Bronchial epithelial cell (primary cell): ENCODE data around the gene SERPINF2. TPM values are rescaled to one million over a fixed set of nuclear protein-coding genes. Genes with fewer than 3 reads are reported as not detected.
"Not testable (repeated sequence)": the region's sequence is repeated elsewhere in the genome, so short reads cannot be mapped to it uniquely, and the experiment has no call there.

Experiments used
- DNase-seq: peaks from one replicate; pipeline ENCODE4 v3.0.0-alpha.2; 2010; ENCODE audit warnings: low read depth
- FAIRE-seq: peaks from 2 replicates; lab custom pipeline; 2011; peaks lifted over from hg19 to GRCh38; lab: Jason Lieb, UNC
- H3K27me3 ChIP-seq: 2 replicates; pipeline ENCODE4 v1.5.1; 2011; ENCODE audit warnings: low read length; ENCODE audit not compliant: control insufficient read depth, insufficient read depth
- H3K36me3 ChIP-seq: 2 replicates; pipeline ENCODE4 v1.5.1; 2011; ENCODE audit warnings: low read length; ENCODE audit not compliant: control insufficient read depth, insufficient read depth
- H3K4me3 ChIP-seq: 2 replicates; pipeline ENCODE4 v1.5.1; 2011; ENCODE audit warnings: mild to moderate bottlenecking, low read depth, low read length, control low read depth
- total RNA-seq: library from RNA; depleted of rRNA; stranded (reverse); fragments of >200 nt; gene quantifications from 2 replicates; pipeline ENCODE4 v1.2.1, GENCODE V29; 2014
- TF ChIP-seq, protein P1 (sequence below): IDR thresholded peaks from 2 replicates; pipeline ENCODE4 v1.5.1; 2011; ENCODE audit warnings: mild to moderate bottlenecking, moderate library complexity, low read length, control low read depth, inconsistent platforms; ENCODE audit not compliant: insufficient read depth, severe bottlenecking

SERPINF2 gene
- total RNA-seq, 1 donor from 2014 or later: 0.79 TPM

DNA sequence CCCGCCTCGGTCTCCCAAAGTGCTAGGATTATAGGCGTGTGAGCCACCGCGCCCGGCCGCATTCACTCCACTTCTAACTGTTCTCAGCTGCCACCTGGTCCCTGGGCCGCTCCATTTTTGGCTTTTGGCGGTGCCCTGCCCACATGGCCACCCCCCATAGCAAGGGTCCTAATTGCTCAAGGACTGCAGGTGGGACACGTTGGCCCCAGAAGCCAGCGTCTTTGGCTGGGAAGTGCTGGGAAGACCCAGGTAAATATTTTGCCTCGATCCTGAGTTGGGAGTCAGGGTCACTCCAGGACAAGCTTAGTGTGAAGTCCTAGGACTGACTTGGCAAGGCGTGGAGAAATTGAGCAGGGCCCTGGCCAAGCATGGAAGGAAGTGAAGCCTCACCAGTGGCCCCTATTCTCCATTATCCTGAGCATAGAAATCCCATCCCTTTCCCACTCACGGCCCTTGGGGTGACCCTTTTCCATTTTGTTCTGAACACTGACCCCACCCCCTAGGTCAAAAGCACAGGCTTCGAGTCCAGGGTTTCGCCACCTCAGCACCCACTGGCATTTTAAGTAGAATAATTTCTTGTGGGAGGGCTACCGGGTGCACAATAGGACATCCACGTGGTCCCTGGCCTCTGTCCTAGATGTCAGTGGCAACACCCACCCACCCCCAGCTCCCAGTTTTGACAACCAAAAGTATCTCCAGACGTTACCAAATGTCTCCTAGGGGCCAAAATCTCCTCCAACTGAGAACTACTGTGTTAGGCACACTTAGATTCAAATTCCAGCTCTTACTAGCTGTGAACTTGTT lies 24.1 kb upstream of the SERPINF2 start:
- H3K4me3 ChIP-seq: no peak overlapping the region
- peaks cover 11% of the 10 kb centered on the region for H3K36me3 ChIP-seq
- DNase-seq (no peak), FAIRE-seq (no peak)
- TF ChIP-seq, protein P1, sequence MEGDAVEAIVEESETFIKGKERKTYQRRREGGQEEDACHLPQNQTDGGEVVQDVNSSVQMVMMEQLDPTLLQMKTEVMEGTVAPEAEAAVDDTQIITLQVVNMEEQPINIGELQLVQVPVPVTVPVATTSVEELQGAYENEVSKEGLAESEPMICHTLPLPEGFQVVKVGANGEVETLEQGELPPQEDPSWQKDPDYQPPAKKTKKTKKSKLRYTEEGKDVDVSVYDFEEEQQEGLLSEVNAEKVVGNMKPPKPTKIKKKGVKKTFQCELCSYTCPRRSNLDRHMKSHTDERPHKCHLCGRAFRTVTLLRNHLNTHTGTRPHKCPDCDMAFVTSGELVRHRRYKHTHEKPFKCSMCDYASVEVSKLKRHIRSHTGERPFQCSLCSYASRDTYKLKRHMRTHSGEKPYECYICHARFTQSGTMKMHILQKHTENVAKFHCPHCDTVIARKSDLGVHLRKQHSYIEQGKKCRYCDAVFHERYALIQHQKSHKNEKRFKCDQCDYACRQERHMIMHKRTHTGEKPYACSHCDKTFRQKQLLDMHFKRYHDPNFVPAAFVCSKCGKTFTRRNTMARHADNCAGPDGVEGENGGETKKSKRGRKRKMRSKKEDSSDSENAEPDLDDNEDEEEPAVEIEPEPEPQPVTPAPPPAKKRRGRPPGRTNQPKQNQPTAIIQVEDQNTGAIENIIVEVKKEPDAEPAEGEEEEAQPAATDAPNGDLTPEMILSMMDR: no peak
- H3K27me3 ChIP-seq: no peaks in the 10 kb centered on the region

DNA sequence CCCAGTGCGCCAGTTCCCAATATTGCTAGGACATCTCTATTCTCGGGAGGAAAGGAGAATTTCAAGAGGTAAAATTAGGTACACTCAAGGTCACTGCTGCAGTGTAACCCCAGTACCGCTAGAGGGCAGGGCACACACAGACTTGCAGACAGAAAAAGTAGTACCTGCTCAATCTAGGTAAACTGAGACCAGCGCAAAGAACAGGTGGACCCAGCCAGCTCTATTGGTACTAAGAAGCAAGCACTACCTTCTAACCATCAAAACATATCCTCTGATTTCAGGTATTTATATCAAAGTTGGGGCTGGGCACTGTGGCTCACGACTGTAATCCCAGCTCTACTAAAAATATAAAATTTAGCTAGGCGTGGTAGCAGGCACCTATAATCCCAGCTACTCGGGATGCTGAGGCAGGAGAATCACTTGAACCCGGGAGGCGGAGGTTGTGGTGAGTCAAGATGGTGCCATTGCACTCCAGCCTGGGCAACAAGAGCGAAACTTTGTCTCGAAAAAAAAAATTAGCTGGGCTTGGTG lies 21.8 kb upstream of the SERPINF2 start:
- H3K27me3 ChIP-seq: no peaks in the 10 kb centered on the region
- TF ChIP-seq, protein P1: peak; percentile 92
- peak; percentile 65 for DNase-seq
- H3K4me3 ChIP-seq: no peak overlapping the region
- no peak for FAIRE-seq
- no peaks in the 10 kb centered on the region for H3K36me3 ChIP-seq

DNA sequence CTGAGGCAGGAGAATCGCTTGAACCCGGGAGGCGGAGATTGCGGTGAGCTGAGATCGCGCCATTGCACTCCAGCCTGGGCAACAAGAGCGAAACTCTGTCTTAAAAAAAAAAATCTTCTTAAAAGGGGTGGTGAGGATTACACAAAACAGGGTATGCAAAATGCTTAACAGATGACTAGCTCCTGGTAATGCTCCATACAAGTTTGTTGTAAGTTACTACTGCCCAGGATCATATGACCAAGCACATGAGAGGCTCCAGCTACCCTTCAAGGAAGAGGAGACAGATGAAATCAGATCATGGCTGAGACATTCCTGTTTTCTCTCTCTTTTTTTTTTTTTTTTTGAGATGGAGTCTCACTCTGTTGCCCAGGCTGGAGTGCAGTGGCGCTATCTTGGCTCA lies 20.6 kb upstream of the SERPINF2 start:
- DNase-seq: peak; percentile 33
- not testable (repeated sequence) for H3K36me3 ChIP-seq, FAIRE-seq, H3K4me3 ChIP-seq, H3K27me3 ChIP-seq

DNA sequence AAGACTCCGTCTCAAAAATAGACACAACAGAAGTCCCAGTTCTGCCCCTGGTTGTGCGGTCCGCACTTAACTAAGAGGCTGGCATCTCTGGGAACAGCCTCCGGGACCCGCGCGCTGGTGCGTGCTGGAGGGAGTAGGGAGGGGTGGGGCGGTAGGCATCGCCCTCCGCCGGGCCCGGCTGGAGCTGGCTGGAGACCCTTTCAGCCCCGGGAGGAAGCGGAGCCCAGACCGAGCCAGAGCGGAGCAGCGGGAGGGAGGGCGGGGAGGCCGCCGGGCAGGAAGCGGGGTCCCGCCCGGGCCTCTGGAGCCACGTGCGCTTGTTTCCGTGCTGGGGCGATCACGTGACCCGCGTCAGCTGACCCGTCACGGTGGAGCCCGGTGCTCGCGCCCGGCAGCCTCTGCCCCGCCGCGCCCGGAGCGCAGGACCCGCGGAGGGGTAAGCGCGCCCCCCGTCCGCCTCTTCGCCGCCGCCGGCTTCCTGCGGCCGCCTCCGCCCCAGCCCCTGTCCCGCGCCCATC lies 18.3 kb upstream of the SERPINF2 start, which contains the start of gene WDR81:
Gene WDR81 (plus strand): TSS at position 354 of the 518 bp plus-strand sequence. CDS start 256 bp downstream, outside the sequence.
- H3K36me3 ChIP-seq: peaks cover 11% of the 10 kb centered on the region
- DNase-seq: peak; percentile 39
- no peaks in the 10 kb centered on the region for H3K27me3 ChIP-seq
- TF ChIP-seq, protein P1: no peak
- no peak for FAIRE-seq
- H3K4me3 ChIP-seq: peak within 1 kb of the TSS; percentile 46

DNA sequence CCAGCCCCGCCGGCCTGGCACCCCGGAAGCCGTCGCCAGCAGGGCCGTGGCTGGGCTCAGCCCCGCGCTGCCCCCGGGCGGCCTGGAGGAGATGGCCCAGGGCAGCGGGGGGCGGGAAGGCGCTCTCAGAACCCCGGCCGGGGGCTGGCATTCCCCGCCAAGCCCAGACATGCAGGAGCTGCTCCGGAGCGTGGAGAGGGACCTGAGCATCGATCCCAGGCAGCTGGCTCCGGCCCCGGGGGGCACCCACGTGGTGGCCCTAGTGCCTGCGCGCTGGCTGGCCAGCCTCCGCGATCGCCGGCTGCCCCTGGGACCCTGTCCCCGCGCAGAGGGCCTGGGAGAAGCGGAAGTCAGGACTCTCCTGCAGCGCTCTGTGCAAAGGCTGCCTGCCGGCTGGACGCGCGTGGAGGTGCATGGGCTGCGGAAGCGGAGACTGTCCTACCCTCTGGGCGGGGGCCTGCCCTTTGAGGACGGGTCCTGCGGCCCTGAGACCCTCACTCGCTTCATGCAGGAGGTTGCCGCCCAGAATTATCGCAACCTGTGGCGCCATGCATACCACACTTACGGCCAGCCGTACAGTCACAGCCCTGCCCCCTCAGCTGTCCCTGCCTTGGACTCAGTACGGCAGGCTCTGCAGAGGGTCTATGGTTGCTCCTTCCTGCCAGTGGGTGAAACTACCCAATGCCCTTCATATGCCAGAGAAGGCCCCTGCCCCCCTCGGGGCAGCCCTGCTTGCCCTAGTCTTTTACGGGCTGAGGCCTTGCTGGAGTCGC lies 17.6 kb upstream of the SERPINF2 start:
- Histone ChIP-seq H3K4me3 (peak overlapping the region; percentile 46), H3K27me3 (no peaks in the 10 kb centered on the region), H3K36me3 (peaks cover 11% of the 10 kb centered on the region)
- no peak for DNase-seq
- peak; percentile 43 for FAIRE-seq
- TF ChIP-seq, protein P1: no peak
